ENCODE results near the gene SCN5A.

DNA sequence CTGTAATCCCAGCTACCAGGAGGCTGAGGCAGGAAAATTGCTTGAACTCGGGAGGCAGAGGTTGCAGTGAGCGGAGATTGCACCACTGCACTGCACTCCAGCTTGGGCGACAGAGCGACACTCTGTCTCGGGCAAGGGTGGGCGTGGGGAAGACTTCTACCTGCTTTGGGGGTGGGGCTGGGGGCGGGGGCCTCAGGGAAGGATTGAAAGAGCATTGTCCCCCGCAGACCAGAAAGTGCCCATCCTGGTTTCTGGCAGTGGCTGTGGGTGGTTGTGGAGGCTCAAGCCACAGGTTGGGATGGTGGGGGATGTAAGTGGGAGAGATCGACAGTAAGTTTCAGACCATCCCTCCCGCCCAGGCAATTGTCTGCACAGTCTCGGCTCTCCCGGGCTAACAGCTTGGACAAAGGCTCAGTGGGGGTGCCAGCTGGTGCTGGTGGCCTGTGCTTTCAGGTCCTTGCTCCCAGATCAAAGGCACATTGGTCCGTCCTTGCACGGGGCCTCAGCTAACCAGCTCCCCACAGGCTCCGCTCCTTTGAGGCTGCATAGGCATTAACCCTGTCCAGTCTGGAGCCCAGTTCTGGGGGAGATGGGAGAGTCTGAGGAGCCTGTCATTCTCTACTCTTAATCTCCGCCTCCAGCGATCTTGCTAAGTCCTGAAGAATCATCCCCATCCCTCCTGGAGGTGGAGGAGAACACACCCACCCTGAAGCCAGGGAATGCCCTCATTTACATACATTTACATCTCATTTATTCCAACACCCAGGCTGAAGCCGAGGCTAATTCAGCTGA is 8.6 kb downstream of the SCN5A start:
- TF ChIP-seq EZH2 (IDR thresholded peaks at IDR 0.05; ENCODE audit: insufficient read depth, poor library complexity, severe bottlenecking) (no peak), EZH2phosphoT487 (IDR thresholded peaks at IDR 0.05; ENCODE audit: insufficient read depth, low read depth) (no peak)

Data from GM23248 (cell line).